GM23338 (cell line): Measurements from ENCODE around the gene MYRF. TPM values are rescaled to one million over a fixed set of nuclear protein-coding genes. Genes with fewer than 3 reads are reported as not detected.
A peak's percentile ranks its signal among the peaks of the same experiment; 100 is the strongest.

ENCODE experiments used
- ATAC-seq: fragments of 200-7000 bp; cut with Tn5 transposase; 3 replicates; pipeline ENCODE4 v1.9.1; 2020
- DNase-seq: peaks from one replicate; pipeline ENCODE4 v3.0.0-alpha.2; 2015; ENCODE audit warnings: low spot score
- H2AFZ ChIP-seq: fragments of 200-600 bp; sonication (generic); 2 replicates; pipeline ENCODE4 v1.8.0; 2016; ENCODE audit warnings: antibody characterized with exemption, mild to moderate bottlenecking, moderate library complexity
- H3F3A ChIP-seq: fragments of 200-600 bp; sonication (generic); replicated peaks from 2 replicates; pipeline ENCODE4 v1.8.0; 2017; ENCODE audit warnings: antibody characterized with exemption, mixed run types, low read depth
- H3K27ac ChIP-seq: fragments of 200-600 bp; sonication (generic); 2 replicates; pipeline ENCODE4 v1.6.1; 2016; ENCODE audit warnings: low read depth
- H3K27me3 ChIP-seq: fragments of 200-600 bp; sonication (generic); 2 replicates; pipeline ENCODE4 v1.8.0; 2016; ENCODE audit warnings: mild to moderate bottlenecking, mixed run types, moderate library complexity; ENCODE audit not compliant: insufficient read depth
- H3K36me3 ChIP-seq: fragments of 200-600 bp; sonication (generic); 2 replicates; pipeline ENCODE4 v1.8.0; 2016; ENCODE audit warnings: mild to moderate bottlenecking; ENCODE audit not compliant: insufficient read depth
- H3K4me1 ChIP-seq: fragments of 200-600 bp; sonication (generic); 2 replicates; pipeline ENCODE4 v1.8.0; 2016; ENCODE audit warnings: mild to moderate bottlenecking, moderate library complexity; ENCODE audit not compliant: insufficient read depth
- H3K4me2 ChIP-seq: fragments of 200-600 bp; sonication (generic); 2 replicates; pipeline ENCODE4 v1.7.1; 2017; ENCODE audit warnings: mixed run types
- H3K4me3 ChIP-seq: fragments of 200-600 bp; sonication (generic); 2 replicates; pipeline ENCODE4 v1.6.1; 2016; ENCODE audit warnings: mixed run types
- H3K79me2 ChIP-seq: fragments of 200-600 bp; sonication (generic); replicated peaks from 2 replicates; pipeline ENCODE4 v1.8.0; 2017; ENCODE audit warnings: mild to moderate bottlenecking; ENCODE audit not compliant: insufficient read depth
- H3K9me2 ChIP-seq: fragments of 200-600 bp; sonication (generic); 2 replicates; pipeline ENCODE4 v1.8.0; 2017; ENCODE audit not compliant: insufficient read depth
- H4K20me1 ChIP-seq: fragments of 200-600 bp; sonication (generic); replicated peaks from 2 replicates; pipeline ENCODE4 v1.8.0; 2017; ENCODE audit warnings: mild to moderate bottlenecking; ENCODE audit not compliant: insufficient read depth
- H3K27ac Mint-ChIP-seq: 2 replicates; pipeline ENCODE4 v1.8.0; 2020; ENCODE audit warnings: inconsistent platforms, mild to moderate bottlenecking, moderate library complexity, mixed read lengths
- H3K27me3 Mint-ChIP-seq: 3 replicates; pipeline ENCODE4 v1.8.0; 2022; ENCODE audit warnings: low read depth, mild to moderate bottlenecking, moderate library complexity, mixed read lengths, inconsistent platforms; ENCODE audit not compliant: insufficient read depth, poor library complexity
- H3K36me3 Mint-ChIP-seq: 3 replicates; pipeline ENCODE4 v1.8.0; 2021; ENCODE audit warnings: low read depth, mild to moderate bottlenecking, inconsistent platforms, moderate library complexity, mixed read lengths
- H3K4me1 Mint-ChIP-seq: 3 replicates; pipeline ENCODE4 v1.8.0; 2020; ENCODE audit warnings: mild to moderate bottlenecking, inconsistent platforms, mixed read lengths
- H3K4me3 Mint-ChIP-seq: 3 replicates; pipeline ENCODE4 v1.8.0; 2021; ENCODE audit warnings: moderate library complexity, mild to moderate bottlenecking, inconsistent platforms, mixed read lengths
- H3K9me3 Mint-ChIP-seq: 3 replicates; pipeline ENCODE4 v1.8.0; 2020; ENCODE audit warnings: moderate library complexity, mild to moderate bottlenecking, inconsistent platforms, mixed read lengths
- CREB1 ChIP-seq: fragments of 250-450 bp; sonication (Bioruptor Pico); IDR thresholded peaks from 2 replicates; pipeline ENCODE4 v1.5.0; 2020; ENCODE audit warnings: low read depth, mild to moderate bottlenecking, moderate library complexity
- CTCF ChIP-seq, 2 experiments: fragments of 200-600 bp in 1 of 2; sonication (generic) in 1 of 2; conservative IDR thresholded peaks; 2 replicates each; pipeline versions ENCODE4 v1.5.1 to v1.6.1; 2016 to 2017; ENCODE audit warnings: antibody characterized with exemption in 2 of 2, low read depth in 2 of 2, mild to moderate bottlenecking in 2 of 2, moderate library complexity in 1 of 2
- NANOG ChIP-seq: IDR thresholded peaks from 2 replicates; pipeline ENCODE4 v1.6.1; 2016; ENCODE audit warnings: antibody characterized with exemption, borderline replicate concordance
- POLR2AphosphoS5 ChIP-seq: IDR thresholded peaks from 2 replicates; pipeline ENCODE4 v1.6.1; 2016; ENCODE audit warnings: antibody characterized with exemption, low read depth
- REST ChIP-seq: IDR thresholded peaks from one replicate; pipeline ENCODE4 v1.6.1; 2018; ENCODE audit warnings: antibody characterized with exemption; ENCODE audit not compliant: unreplicated experiment
- STAT1 ChIP-seq: IDR thresholded peaks from one replicate; pipeline ENCODE4 v1.6.1; 2016; ENCODE audit warnings: antibody characterized with exemption; ENCODE audit not compliant: unreplicated experiment
- ZNF114 ChIP-seq: fragments of 250-450 bp; sonication (Bioruptor Pico); IDR thresholded peaks from 2 replicates; pipeline ENCODE4 v1.5.0; 2020; ENCODE audit warnings: mild to moderate bottlenecking, moderate library complexity
- ZNF462 ChIP-seq: fragments of 250-450 bp; sonication (Bioruptor Pico); IDR thresholded peaks from 2 replicates; pipeline ENCODE4 v1.5.0; 2020; ENCODE audit warnings: mild to moderate bottlenecking, moderate library complexity
- polyA plus RNA-seq: library from polyadenylated mRNA; unstranded; fragments of >200 nt; fragmentation: Nextera tagmentation; extraction: Ambion mirVana; gene quantifications from 2 replicates; pipeline ENCODE4 v1.2.1, GENCODE V29; 2016
- total RNA-seq: library from RNA; depleted of rRNA; stranded (reverse); fragments of >200 nt; shearing (Covaris generic); gene quantifications from 2 replicates; pipeline ENCODE4 v1.2.3, GENCODE V29; 2014

Gene MYRF
- total and polyA plus RNA-seq, 2 experiments from 2014 or later, result 1.9 to 5.5 TPM

GRCh38 chr11:61771195-61771894, 18.9 kb downstream of the MYRF start (continued):
- no peak for TF ChIP-seq ZNF114 (CRISPR knock-in tag)
- TF ChIP-seq NANOG, result no peak
- TF ChIP-seq STAT1, result no peak
- TF ChIP-seq REST, result no peak
- TF ChIP-seq CTCF (conservative IDR thresholded peaks at IDR 0.05; ENCODE audit: low read depth in 2 of 2), result no peak
- no peak for TF ChIP-seq CREB1 (CRISPR knock-in tag)

GRCh38 chr11:61771985-61772455, 19.6 kb downstream of the MYRF start:
- no peaks in the 10 kb centered on the region for H3K9me2 ChIP-seq
- TF ChIP-seq POLR2AphosphoS5, result no peak
- TF ChIP-seq ZNF462 (CRISPR knock-in tag), result no peak
- H2AFZ ChIP-seq, result no peak overlapping the region
- no peaks in the 10 kb centered on the region for H3K9me3 Mint-ChIP-seq
- no peak overlapping the region for H3K27ac ChIP-seq
- peaks cover 6% of the 10 kb centered on the region for H3K4me1 ChIP-seq
- H4K20me1 ChIP-seq, result no peaks in the 10 kb centered on the region
- H3K79me2 ChIP-seq, result no peaks in the 10 kb centered on the region
- H3K27me3 Mint-ChIP-seq, result peaks cover 6% of the 10 kb centered on the region
- H3K27me3 ChIP-seq, result no peaks in the 10 kb centered on the region
- no peaks in the 10 kb centered on the region; the same call in 2 of the 3 replicates for H3K36me3 Mint-ChIP-seq
- ATAC-seq, result peak; percentile 34
- no peak overlapping the region for H3K4me3 ChIP-seq
- no peaks in the 10 kb centered on the region for H3K36me3 ChIP-seq
- H3K4me2 ChIP-seq, result no peak overlapping the region
- no peak overlapping the region for H3K27ac Mint-ChIP-seq
- H3K4me1 Mint-ChIP-seq, result peaks cover 20% of the 10 kb centered on the region
- DNase-seq, result peak; percentile 68
- no peak overlapping the region for H3K4me3 Mint-ChIP-seq
- H3F3A ChIP-seq, result no peaks in the 10 kb centered on the region
